K562 (cell line): ENCODE data around the gene NCKIPSD. TPM values are rescaled to one million over a fixed set of nuclear protein-coding genes. Genes with fewer than 3 reads are reported as not detected.

ENCODE experiments used
- AFF4 ChIP-seq: sonication (generic); formaldehyde crosslinking; IDR thresholded peaks from 2 replicates; pipeline ENCODE4 v1.8.0; 2023; ENCODE audit warnings: mild to moderate bottlenecking, missing genetic modification reagents
- CREB1 ChIP-seq, 2 experiments: sonication (generic) in 1 of 2; formaldehyde crosslinking in 1 of 2; IDR thresholded peaks; 2 replicates each; pipeline versions ENCODE4 v1.6.1 to v1.8.0; 2012 to 2022; ENCODE audit warnings: inconsistent platforms in 1 of 2, mild to moderate bottlenecking in 1 of 2, missing genetic modification reagents in 1 of 2, moderate library complexity in 1 of 2
- CXXC5 ChIP-seq: fragments of 250-450 bp; sonication (Bioruptor Pico); IDR thresholded peaks from 2 replicates; pipeline ENCODE4 v1.8.0; 2022; ENCODE audit warnings: inconsistent platforms, mild to moderate bottlenecking, moderate library complexity
- ETS1 ChIP-seq: conservative IDR thresholded peaks from 2 replicates; pipeline ENCODE4 v1.6.1; 2011; ENCODE audit warnings: low read depth, mild to moderate bottlenecking, low read length; ENCODE audit not compliant: control insufficient read depth
- HDAC6 ChIP-seq: IDR thresholded peaks from 2 replicates; pipeline ENCODE4 v1.6.1; 2012; ENCODE audit warnings: low read depth, mild to moderate bottlenecking, control low read depth, inconsistent platforms, low read length, moderate library complexity
- HLTF ChIP-seq: fragments of 450-650 bp; IDR thresholded peaks from 2 replicates; pipeline ENCODE4 v1.6.1; 2016
- KLF6 ChIP-seq: fragments of 250-450 bp; sonication (Bioruptor Pico); IDR thresholded peaks from 2 replicates; pipeline ENCODE4 v1.4.0; 2020; ENCODE audit warnings: mild to moderate bottlenecking, moderate library complexity, borderline replicate concordance
- MBD1 ChIP-seq: fragments of 250-450 bp; sonication (Bioruptor Pico); IDR thresholded peaks from 2 replicates; pipeline ENCODE4 v1.8.0; 2022; ENCODE audit warnings: inconsistent platforms
- NR2C1 ChIP-seq, 2 experiments: fragments of 450-650 bp; IDR thresholded peaks; 2 replicates each; pipeline ENCODE4 v1.6.1; 2017; ENCODE audit warnings: mild to moderate bottlenecking in 2 of 2, antibody characterized with exemption in 1 of 2, inconsistent platforms in 1 of 2, missing compliant biosample characterization in 1 of 2, missing genetic modification characterization in 1 of 2
- RFX1 ChIP-seq: fragments of 450-650 bp; IDR thresholded peaks from 2 replicates; pipeline ENCODE4 v1.6.1; 2016; ENCODE audit warnings: mild to moderate bottlenecking, moderate library complexity
- SETDB1 ChIP-seq: IDR thresholded peaks from one replicate; pipeline ENCODE4 v1.6.1; 2012; ENCODE audit warnings: low read length, control low read depth, inconsistent platforms
- ZKSCAN1 ChIP-seq: fragments of 150-350 bp; IDR thresholded peaks from 2 replicates; pipeline ENCODE4 v1.6.1; 2016; ENCODE audit warnings: low read depth, low read length
- ZNF518B ChIP-seq: fragments of 250-450 bp; sonication (Bioruptor Pico); IDR thresholded peaks from 2 replicates; pipeline ENCODE4 v1.5.0; 2021; ENCODE audit warnings: mild to moderate bottlenecking, moderate library complexity
- ZNF655 ChIP-seq: fragments of 250-450 bp; sonication (Bioruptor Pico); IDR thresholded peaks from 2 replicates; pipeline ENCODE4 v1.5.0; 2021
- ZNF830 ChIP-seq: fragments of 250-450 bp; sonication (Bioruptor Pico); IDR thresholded peaks from 2 replicates; pipeline ENCODE4 v1.5.0; 2021; ENCODE audit warnings: mild to moderate bottlenecking
- polyA plus RNA-seq, 8 experiments: library from polyadenylated mRNA; depleted of rRNA in 4 of 8; stranded (reverse) in 5 of 8; unstranded in 3 of 8; fragments of >200 nt; fragmentation: Nextera tagmentation in 2 of 8; fragmentation: Illumina TruSeq in 1 of 8; extraction: Ambion mirVana in 2 of 8; extraction: Trizol in 1 of 8; gene quantifications; 2 replicates each; pipeline versions ENCODE4 v1.2.1 to v1.2.3, GENCODE V29; 2011 to 2014; ENCODE audit warnings: inconsistent platforms in 1 of 8, missing spikeins in 1 of 8
- total RNA-seq, 7 experiments: library from RNA; depleted of rRNA in 6 of 7; stranded (reverse); fragments of >200 nt in 6 of 7; fragmentation: Illumina TruSeq in 2 of 7; extraction: Trizol in 2 of 7; gene quantifications; 2 replicates each; pipeline versions ENCODE4 v1.2.1 to v1.2.3, GENCODE V29; 2011 to 2021; ENCODE audit warnings: low replicate concordance in 1 of 7

NCKIPSD gene
- total and polyA plus RNA-seq, 9 of the 15 experiments (the other 6 are each of a cell fraction or from before 2014, with no cell fraction given) = 0.49 to 24.4 (median 12.3) TPM

- TF ChIP-seq RFX1 (no peak), HDAC6 (no peak), ETS1 (no peak), ZKSCAN1 (no peak), KLF6 (no peak), ZNF518B (CRISPR knock-in tag) (no peak), CXXC5 (CRISPR knock-in tag) (peak; percentile 84), HLTF (no peak), ZNF655 (CRISPR knock-in tag) (no peak), MBD1 (no peak), NR2C1 (IDR thresholded peaks at IDR 0.05) (no peak; the same call in 1 of the 2 replicates), NR2C1 (tag; IDR thresholded peaks at IDR 0.05) (no peak), SETDB1 (no peak), AFF4 (peak; percentile 80), ZNF830 (no peak), CREB1 (IDR thresholded peaks at IDR 0.05) (no peak), CREB1 (CRISPR knock-in tag; IDR thresholded peaks at IDR 0.05) (peak; percentile 67; the same call in 1 of the 2 replicates)
Measured at GRCh38 chr3:48635222-48636021, 50.3 kb downstream of the NCKIPSD start, which contains the start of gene SLC26A6 (continued).
